ENCODE results near the gene SAT1.

The SAT1 gene

GRCh38 chrX:23810279-23810678, 27.3 kb downstream of the SAT1 start:
- no peak for DNase-seq (ENCODE audit: low read depth, low spot score)

GRCh38 chrX:23811108-23811651, 28.2 kb downstream of the SAT1 start:
- DNase-seq (ENCODE audit: low read depth, low spot score), result no peak

GRCh38 chrX:23811656-23812055, 28.7 kb downstream of the SAT1 start:
- no peak for DNase-seq (ENCODE audit: low read depth, low spot score)

- no peak for DNase-seq (ENCODE audit: low read depth, low spot score)
These were observed 30.8 kb downstream of the SAT1 start for GRCh38 chrX:23813808-23814207.

GRCh38 chrX:23815376-23815775, 32.4 kb downstream of the SAT1 start:
- no peak for DNase-seq (ENCODE audit: low read depth, low spot score)

GRCh38 chrX:23816179-23816578, 33.2 kb downstream of the SAT1 start:
- no peak for DNase-seq (ENCODE audit: low read depth, low spot score)

- DNase-seq (ENCODE audit: low read depth, low spot score), result no peak
These were observed 35.0 kb downstream of the SAT1 start for GRCh38 chrX:23817979-23818336.

GRCh38 chrX:23819385-23820234, 36.6 kb downstream of the SAT1 start:
- DNase-seq (ENCODE audit: low read depth, low spot score), result peak; percentile 67

GRCh38 chrX:23820235-23820782, 37.3 kb downstream of the SAT1 start:
- peak; percentile 24 for DNase-seq (ENCODE audit: low read depth, low spot score)

GRCh38 chrX:23821847-23822246, 38.9 kb downstream of the SAT1 start:
- no peak for DNase-seq (ENCODE audit: low read depth, low spot score)

- DNase-seq (ENCODE audit: low read depth, low spot score), result peak; percentile 61
These were observed 39.4 kb downstream of the SAT1 start for GRCh38 chrX:23822397-23822796.

- DNase-seq (ENCODE audit: low read depth, low spot score), result no peak
These were observed 39.9 kb downstream of the SAT1 start for GRCh38 chrX:23822841-23823240.

GRCh38 chrX:23825675-23826074, 42.7 kb downstream of the SAT1 start:
- DNase-seq (ENCODE audit: low read depth, low spot score), result no peak

GRCh38 chrX:23826216-23826615, 43.2 kb downstream of the SAT1 start:
- DNase-seq (ENCODE audit: low read depth, low spot score), result no peak

GRCh38 chrX:23826653-23827052, 43.7 kb downstream of the SAT1 start:
- DNase-seq (ENCODE audit: low read depth, low spot score), result no peak

GRCh38 chrX:23828881-23829280, 45.9 kb downstream of the SAT1 start:
- DNase-seq (ENCODE audit: low read depth, low spot score), result no peak

GRCh38 chrX:23832721-23833120, 49.7 kb downstream of the SAT1 start:
- DNase-seq (ENCODE audit: low read depth, low spot score), result no peak

Measured in astrocyte of the hippocampus (primary cell).